ENCODE data around the gene UNK.
A peak's percentile ranks its signal among the peaks of the same experiment; 100 is the strongest.

The UNK gene

DNA sequence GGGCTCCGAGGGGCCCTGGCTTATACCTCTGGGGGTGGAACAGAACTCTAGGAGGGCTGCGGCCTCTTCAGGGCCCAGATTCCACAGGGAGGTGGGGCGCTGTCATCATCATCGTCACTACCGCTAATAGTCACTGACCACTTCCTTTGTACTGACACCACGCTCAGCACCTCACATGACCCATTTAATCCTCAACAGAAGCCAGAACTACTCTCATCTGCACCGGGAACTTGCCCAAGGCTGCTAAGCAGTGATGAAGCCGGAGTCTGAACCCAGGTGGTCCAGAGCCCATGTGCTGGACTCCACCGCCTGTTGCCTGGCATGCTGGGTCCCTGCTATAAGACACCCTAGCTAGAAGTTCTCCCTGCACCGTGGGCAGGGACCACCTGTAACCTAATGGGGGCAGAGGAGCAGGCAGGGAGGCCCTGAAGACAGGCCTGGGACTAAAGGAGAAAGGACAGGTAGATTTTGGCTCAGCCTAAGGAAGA, 47.6 kb downstream of the UNK start:
- DNase-seq (ENCODE audit: low read depth in 2 of 2, low spot score in 1 of 2): peak in 1 of 2 donors; percentile 30

DNA sequence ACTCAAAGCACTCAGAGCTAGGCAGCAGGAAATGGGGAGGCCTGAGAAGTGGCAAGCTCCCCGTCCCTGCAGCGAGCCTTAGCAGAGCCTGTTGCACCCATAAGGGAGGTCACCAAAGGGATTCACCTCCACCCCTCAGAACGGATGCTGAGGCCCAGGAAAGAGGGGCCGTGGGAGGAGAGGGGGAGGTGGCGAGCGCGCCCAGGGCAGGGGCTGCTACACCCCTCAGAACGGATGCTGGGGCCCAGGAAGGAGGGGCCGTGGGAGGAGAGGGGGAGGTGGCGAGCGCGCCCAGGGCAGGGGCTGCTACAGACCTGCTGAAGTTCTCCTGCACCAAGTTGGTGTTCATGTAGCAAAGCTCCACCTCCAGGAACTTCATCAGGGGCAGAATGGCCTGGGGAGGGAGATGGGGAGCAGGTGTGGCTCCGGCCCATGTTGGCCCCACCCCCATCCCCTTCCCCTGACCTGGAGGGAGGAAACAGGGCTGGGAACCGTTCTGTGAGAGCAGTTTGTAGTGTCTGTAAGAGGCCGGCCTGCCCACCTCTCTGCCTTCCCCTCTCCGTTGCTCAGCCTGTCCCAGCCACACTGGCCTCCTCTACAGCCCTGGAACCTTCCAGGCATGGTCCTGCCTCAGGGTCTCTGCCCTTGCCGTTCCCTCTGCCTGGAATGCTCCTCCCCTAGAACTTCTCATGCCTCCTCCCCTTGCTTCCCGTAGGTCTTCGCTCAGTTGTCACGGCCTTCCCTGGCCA, 48.2 kb downstream of the UNK start:
- no peak for DNase-seq (ENCODE audit: low read depth in 2 of 2, low spot score in 1 of 2)

DNA sequence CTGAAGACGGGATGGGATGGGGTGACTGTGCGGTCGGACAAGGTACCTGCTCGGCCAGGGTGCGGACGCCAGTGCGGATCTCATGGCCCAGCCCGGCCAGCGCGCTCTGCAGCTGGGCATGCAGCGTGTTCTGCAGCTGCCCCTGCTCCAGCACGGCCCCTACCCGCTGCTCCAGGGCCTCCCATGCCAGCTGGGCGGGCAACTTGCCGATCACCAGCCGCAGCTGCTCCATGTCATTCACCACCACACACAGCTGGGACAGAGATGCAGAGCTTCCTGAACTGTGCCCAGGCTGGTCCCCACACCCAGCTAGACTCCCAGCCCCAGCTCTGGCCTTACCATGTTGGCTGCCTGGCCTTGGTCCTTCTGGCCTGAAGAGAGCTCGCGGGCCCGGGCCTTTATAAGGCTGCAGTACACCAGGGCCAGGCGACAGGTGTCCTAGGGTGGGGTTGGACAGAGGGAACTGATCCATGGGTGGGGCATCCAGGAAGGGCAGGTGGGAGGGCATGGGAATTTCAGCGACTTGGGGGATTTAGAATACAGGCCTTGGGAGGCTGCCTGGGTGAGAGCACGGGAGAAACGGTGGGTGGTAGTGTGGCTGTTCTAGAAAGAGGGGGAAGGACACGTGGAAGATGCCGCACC, 49.8 kb downstream of the UNK start:
- no peak for DNase-seq (ENCODE audit: low read depth in 2 of 2, low spot score in 1 of 2)

DNA sequence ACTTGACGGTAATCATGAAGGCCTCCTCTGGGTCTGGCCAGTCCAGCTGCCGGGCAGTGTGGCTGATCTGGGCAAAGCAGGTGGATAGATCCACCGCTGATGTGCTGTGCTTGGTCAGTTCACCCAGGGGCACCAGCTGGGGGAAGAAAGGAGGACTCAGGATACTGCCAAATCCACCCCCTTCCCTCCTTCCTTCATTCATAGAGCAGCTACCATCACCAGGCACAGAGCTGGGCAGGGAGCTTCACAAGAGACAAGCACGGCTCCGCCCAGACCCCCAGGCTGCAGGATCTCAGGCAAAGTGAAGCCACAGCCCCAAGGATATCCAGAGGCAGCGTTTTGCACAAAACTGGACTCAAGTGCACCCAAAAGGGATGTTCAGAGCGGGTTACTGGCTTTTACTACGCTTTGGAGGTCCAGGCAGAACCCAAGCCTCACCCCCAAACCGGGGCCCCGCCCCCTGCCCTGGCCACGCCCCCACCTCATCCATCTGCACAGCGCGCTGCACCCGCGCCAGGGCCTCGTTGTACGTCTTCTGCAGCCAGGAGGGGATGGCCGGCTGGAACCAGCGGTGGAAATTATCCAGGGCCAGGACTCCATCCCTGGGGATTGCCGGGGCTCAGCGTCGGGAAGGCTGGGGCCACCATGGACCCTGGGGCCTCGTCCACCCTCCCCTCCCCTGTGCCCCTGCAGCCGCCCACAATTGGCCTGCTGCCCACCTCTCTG, 50.5 kb downstream of the UNK start:
- no peak for DNase-seq (ENCODE audit: low read depth in 2 of 2, low spot score in 1 of 2)

DNA sequence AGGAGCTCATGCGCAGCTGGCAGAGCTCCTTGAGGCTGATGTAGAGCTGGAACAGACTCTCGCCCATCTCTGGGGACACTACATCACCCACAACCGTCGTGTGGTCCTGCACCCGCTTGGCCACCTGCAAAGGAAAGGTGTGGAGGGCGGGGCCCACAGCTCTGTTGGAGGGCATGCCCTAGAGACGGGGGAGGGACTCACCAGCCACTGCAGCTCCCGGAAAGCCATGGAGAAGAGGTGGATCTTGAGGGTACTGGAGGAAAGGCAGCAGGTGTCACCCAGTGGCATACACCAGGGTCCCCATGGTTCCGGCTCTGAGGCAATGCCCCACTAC, 51.0 kb downstream of the UNK start:
- no peak for DNase-seq (ENCODE audit: low read depth in 2 of 2, low spot score in 1 of 2)

DNA sequence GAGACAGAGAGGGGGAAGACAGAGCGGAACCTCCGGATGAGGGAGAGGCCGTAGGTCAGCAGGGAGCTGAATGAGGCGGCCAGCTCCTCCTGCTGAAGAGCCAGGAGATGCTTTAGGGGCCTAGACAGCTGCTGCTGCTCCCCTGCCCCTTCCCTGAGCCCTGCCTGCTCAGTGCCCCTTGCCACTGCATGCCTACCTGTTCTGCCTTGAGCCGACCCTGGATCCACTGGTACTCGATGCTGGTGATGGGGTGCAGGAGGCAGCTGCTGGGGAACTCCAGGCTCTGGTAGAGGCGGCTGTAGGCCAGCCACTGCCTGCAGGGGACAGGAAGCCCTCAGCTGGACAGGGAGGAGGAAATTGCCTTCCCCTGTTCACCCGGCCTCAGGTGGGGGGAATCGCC, 52.0 kb downstream of the UNK start:
- DNase-seq (ENCODE audit: low read depth in 2 of 2, low spot score in 1 of 2): no peak

DNA sequence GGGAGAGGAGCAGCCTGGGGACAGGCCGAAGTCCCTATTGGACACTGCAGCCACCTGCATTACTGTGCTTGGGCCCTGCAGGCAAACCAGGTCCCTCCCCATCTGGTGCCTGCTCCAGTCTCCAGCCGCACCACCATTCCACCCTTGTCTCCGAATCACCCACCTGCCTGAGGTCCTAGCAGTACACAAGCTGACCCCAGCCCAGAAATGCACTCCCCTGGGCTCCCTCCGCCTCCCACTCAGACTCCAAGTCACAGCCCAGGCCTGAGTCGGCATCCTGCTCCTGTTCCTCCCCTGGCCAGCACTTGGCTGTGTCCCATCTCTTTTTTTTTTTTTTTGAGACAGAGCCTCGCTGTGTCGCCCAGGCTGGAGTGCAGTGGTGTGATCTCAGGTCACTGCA, 53.3 kb downstream of the UNK start:
- DNase-seq (ENCODE audit: low read depth in 2 of 2, low spot score in 1 of 2): no peak

DNA sequence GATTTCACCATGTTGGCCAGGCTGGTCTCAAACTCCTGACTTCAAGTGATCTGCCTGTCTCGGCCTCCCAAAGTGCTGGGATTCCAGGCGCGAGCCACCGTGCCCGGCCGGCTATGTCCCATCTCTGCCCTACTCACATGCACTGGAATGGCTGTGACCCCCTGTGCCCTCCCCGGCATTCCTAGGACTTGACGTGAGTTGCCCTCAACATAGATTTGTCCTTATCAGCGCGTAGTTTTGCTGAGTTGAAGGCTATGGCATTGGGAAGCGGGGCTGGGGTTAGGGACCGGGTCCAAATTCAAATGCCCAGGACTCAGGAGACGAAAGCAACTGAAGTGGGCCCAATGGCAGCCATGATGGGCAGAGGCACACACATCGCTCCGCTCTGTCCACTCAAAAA, 53.8 kb downstream of the UNK start:
- DNase-seq (ENCODE audit: low read depth in 2 of 2, low spot score in 1 of 2): no peak

DNA sequence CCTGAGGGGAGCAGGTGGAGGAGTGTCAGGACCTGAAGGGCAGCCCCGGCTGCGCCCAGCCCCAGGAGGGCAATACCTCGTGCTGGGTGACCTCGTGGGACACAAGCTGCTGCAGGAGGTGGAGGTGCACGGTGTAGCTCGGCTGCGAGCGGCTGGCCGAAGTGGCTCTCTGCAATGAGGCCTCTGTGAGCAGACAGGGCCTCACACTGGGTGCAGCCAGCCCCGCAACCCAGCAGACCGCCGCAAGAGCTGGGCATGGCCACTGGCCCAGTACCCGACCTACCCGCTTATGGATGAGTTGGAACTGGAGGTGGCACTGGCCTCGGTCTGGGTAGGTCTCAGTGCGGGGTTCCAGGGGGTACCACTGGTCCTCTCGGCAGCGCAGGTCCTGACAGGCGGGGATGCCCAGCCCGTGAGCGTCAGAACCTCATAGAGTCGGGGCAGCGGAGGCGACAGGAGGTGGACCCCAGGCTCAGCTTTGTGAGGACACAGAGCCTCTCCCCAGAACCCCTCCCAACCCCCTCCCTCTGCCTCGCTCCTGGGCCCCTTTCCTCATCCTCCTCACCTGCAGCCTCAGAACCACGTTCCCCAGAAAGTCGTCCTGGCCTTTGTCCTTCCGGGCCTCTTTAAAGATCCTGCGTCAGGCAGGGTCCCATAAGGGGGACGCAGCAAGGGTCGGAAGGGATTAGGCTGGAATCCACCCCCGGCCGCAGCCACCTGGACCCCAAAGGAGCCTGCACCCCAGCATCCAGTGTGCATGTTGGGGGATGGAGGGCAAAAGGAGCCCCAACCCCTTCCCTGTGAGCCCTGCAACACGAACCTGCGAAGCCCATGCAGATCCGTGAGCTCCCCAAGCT, 55.6 kb downstream of the UNK start:
- DNase-seq (ENCODE audit: low read depth in 2 of 2, low spot score in 1 of 2): no peak

DNA sequence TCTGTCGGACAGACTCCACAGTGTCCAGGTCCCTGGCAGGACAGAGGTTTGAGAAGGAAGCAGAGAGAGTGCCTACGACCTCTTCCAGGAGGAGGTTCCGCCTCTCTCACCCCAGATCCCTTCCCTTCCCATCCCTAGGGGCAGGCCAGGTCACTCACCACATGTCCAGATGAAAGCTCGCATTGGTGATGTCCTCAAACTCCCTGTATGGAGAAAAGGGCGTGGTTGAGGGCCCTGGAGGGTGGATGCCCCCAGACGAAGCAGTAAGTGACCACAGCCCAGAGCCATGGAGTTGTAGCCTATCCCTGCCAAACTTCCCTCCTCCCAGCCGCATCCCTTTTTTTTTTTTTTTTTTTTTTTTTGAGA, 56.2 kb downstream of the UNK start:
- no peak for DNase-seq (ENCODE audit: low read depth in 2 of 2, low spot score in 1 of 2)

DNA sequence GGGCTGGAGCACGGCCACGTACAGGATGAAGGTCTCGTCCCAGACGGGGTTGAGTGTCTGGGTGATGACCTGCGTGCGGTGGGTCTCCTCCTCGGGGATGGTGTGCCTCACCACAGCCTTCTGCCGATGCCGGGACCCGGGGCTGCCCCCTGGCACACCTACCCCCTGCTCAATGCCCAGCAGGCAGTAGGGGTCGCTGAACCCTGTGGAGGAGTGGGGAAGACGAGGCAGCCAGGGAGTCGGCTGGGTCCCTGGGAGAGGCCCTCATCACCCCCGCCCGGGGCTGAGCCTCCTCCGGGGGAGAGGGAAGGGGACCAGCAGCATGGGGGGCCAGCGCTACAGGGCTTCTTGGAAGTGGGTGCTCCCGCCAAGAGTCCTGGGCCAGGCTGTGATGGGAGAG, 57.8 kb downstream of the UNK start:
- no peak for DNase-seq (ENCODE audit: low read depth in 2 of 2, low spot score in 1 of 2)

DNA sequence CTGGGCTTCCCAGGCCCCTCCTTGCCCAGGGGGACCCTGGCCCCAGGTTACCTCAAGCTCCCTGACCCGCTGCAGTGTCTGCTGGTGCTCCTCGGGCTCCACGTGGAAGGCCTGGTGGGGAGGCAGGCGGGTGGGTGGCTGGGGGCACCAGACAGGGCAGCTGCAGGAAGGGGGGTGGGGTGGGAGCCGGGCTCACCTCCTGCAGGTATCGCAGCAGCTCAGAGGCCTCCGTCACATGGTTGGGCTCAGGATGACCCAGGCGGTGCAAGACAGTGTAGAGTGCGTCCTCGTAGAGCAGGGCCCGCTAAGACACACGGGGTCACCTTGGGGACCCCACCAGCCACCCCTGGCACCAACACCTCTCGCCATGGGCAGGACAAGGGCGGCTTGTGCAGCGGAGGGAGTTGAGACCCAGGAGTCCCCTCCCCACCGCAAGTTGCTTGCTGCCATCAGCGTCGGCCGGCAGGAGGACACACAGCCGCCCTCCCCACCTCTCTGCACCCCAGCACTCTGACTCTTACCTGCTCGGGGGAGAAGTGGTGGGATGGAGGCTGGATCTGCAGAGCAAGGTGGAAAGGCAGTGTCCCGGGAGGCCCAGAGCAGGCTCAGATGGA, 58.5 kb downstream of the UNK start:
- no peak for DNase-seq (ENCODE audit: low read depth in 2 of 2, low spot score in 1 of 2)

DNA sequence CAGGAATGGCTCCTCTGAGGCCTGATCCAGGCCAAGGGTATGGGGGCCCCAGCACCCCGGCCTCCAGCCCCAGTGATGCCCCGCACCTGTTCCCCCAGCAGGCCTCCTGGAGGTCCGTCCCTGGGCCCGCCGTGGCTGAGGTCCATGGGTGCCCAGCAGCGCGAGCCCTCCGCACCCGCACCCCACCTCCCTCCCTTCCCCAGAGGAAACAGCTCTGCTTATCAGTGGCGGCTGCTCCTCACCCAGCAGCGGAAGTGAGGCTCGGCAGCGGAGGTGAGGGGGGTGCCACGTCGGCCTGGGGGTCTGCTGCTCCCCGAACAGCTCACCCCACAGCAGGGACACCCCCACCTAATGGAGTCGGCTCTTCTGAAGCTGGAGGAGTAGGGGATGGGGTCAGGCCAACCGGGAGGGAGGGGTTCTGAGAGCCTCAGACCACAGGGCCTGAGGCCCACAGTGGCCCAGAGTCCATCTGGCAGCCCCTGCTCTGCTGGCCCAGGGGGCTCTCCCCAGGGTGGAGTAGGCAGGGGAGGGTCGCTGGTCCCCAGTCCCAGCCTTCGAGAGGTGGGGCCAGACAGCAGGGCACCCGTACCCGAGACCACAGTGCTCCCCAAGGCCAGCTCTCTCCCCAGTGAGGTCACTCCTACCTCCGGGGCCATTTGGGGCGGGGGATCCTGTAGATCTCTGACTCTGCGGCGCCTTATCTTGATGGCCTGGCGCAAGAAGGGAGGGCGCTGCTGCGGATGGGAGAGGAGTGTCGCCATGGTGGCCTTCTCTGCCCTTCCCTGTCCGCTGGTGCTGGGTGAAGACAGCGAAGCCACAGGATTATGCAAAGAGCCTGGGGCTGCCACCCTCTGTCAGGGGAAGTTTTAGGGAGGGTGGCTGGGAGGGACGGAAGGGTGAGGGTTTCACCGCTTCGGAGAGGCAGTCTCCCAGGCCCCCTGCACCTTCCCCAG, 59.2 kb downstream of the UNK start, which contains the start of gene UNC13D:
UNC13D (minus strand) TSS at position 828 of the 953 bp plus-strand sequence; CDS start at position 761, 67 bp downstream.
- peak in 1 of 2 donors; percentile 44 for DNase-seq (ENCODE audit: low read depth in 2 of 2, low spot score in 1 of 2)

DNA sequence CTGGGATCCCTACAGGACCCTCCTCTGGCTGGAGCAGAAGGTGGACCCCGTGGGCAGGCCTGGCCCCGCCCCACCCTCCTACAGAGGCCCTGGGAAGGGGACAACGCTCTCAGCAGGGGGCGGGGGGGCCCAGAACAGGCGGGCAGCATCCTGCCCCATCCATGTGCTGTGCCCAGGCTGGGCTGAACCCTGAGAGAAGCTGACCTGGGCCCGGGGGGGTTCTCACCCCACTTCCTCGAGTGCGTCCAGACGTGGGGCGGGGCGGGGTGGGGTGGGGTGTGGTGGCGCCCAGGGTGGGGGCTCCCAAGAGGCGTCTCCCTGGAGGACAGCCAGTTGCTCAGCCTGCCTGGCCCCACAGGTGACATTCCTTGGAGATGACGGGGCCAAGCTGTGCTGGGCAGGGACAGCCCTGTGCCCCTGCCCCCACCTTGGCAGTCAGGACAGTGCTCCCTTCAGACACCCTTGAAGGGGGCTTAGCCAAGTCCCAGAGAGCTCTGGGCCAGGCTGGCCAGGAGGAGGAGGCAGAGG, 60.0 kb downstream of the UNK start:
- DNase-seq (ENCODE audit: low read depth in 2 of 2, low spot score in 1 of 2): no peak

DNA sequence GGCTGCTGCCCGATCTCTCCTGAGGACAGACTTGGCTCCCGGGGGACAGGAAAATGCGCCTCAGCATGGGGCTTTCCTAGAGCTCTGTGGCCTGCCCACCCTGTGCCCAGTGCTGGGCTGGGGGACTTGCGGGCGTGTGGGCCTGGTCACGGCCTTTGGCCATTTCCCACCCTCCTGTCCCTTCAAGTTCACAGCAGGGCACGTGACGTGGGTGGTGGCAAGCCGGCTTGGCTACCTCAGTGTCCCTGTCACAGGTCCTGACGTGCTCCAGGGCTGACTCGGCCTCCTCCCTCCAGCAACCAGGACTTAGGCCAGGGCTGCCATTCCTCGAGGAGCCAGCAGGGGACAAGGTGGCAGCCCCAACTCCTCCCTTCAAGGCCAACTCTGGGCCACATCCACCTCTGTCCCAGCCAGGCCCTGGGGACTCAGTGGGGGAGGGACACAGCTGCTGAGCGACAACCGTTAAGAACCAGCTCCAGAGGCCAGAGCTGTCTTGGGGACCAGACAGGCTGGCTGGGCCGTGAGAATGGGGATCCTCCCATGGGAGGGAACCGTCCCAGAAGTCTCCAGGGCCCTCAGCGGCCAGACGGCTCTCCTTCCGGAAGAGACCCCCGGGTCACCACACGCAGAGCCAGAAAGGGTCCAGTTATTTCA, 60.6 kb downstream of the UNK start:
- DNase-seq (ENCODE audit: low read depth in 2 of 2, low spot score in 1 of 2): peak in 1 of 2 donors; percentile 28

DNA sequence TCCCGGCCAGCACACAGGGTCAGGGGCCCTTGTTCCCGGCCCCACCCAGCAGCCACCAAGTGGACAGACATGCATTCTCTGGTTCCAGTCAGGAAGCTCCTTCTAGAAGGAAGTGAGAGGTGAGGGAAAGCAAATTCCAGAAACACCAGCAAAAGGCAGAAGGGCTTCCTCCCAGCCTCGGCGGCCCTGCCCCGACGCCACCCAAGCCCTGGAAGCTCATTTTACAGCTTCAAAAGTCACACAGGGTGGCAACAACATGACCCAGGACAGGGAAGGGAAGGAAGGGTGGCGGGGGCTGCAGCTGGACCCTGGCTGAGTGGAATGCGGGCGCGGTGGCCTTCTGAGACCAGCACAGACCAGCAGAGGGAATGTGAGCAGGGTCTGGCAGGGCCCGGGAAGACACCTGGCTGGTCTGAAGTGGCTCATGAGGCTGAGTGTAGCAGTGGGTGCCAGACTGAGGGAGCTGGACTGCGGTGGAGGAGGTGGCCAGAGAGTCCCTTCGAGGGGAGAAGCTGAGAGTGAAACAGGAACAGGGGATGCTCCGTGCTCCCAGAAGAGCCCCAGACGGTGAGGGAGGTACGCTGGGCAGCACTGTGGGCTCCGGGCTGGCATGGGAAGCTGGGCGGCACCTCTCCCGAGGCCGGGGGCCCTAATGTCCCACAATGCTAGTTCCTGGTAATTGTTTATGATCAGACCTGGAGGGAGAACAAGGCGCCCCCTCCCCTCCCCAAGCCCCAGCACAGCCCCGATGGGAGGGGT, 61.5 kb downstream of the UNK start:
- no peak for DNase-seq (ENCODE audit: low read depth in 2 of 2, low spot score in 1 of 2)

DNA sequence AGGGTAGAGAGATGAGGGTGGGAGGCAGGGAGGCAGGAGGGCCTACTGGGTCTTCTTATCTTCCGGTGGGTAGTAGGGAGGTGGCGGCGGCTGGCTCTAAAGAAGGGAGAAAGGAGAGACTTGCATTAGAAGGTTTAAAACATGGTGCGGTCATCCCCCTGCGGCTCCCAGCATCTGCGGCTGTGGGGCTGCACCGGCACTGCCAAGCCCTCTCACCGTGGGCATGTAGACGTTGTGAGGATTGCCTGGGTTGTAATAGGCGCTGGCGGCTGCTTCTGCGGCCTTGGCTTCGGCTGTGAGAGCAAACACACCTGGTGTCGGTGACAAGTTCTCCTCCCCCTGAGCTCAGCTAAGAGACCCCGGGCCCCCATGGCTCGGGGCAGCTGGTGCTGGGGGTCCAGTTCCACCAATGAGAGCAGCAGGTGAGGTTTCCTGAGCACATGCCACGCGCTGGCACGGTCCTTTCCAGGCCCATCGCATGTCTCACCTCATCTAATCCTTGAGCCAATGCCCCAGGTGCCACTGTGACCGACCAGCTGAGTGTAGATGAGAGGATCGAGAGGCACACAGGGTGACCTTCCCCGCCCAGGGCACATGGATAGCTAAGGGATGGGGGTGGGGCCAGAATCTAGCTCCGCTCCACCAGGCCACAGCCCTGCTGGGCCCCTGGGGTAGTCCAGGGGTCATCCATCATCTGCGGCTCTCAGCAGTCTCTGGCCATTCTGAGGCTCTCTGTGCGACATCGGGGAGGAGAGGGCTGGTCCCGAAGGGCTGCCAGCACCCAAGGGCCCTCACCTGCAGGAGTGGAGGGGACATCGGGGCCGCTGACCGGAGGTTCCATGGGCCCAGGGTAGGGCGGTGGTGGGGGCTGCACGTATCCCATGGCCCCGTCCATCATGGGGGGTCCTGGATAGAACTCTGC, 62.3 kb downstream of the UNK start:
- no peak for DNase-seq (ENCODE audit: low read depth in 2 of 2, low spot score in 1 of 2)

Measured in stimulated activated CD8-positive, alpha-beta memory T cell treated with anti-CD3 and anti-CD28 coated beads, Interleukin-4, amount 100 ng/mL, for 4 hours (primary cell).